ENCODE measurements around the gene TRAF3IP1. TPM values are rescaled to one million over a fixed set of nuclear protein-coding genes. Genes with fewer than 3 reads are reported as not detected.

TRAF3IP1 gene
- total RNA-seq, 1 donor from 2014 or later = 11.2 TPM

GRCh38 chr2:238326801-238327365 lies 6.6 kb downstream of the TRAF3IP1 start:
- no peak overlapping the region for H3K27ac ChIP-seq
- no peak for TF ChIP-seq CTCF (IDR thresholded peaks at IDR 0.05)
- no peak for TF ChIP-seq EZH2 (IDR thresholded peaks at IDR 0.05)
- TF ChIP-seq EZH2phosphoT487 (IDR thresholded peaks at IDR 0.05) = no peak
- peaks cover 35% of the 10 kb centered on the region for H3K36me3 Mint-ChIP-seq
- H3K4me3 ChIP-seq = no peak overlapping the region
- no peak overlapping the region for H3K9ac ChIP-seq
- no peak overlapping the region for H3K27ac Mint-ChIP-seq
- H3K27me3 ChIP-seq = no peaks in the 10 kb centered on the region
- peaks cover 5% of the 10 kb centered on the region for H3K36me3 ChIP-seq
- H3K9me3 Mint-ChIP-seq = no peaks in the 10 kb centered on the region
- H3K4me3 Mint-ChIP-seq = no peak overlapping the region
- H3K27me3 Mint-ChIP-seq (ENCODE audit: insufficient read depth, low read depth) = peaks cover 2% of the 10 kb centered on the region
- H4K20me1 ChIP-seq (ENCODE audit: low read depth) = peaks cover 4% of the 10 kb centered on the region
- peaks cover under 1% of the 10 kb centered on the region for H3K4me1 Mint-ChIP-seq
- H3K9me3 ChIP-seq (ENCODE audit: low read depth) = no peaks in the 10 kb centered on the region
- H3K4me1 ChIP-seq = no peaks in the 10 kb centered on the region
- no peak overlapping the region for H2AFZ ChIP-seq (replicated peaks)
- H3F3A ChIP-seq (ENCODE audit: low read depth) = no peaks in the 10 kb centered on the region
- no peak overlapping the region for H3K4me2 ChIP-seq
- no peak for DNase-seq (ENCODE audit: low spot score)
- H3K79me2 ChIP-seq (ENCODE audit: low read depth) = peaks cover 4% of the 10 kb centered on the region

GRCh38 chr2:238327751-238328150 lies 7.4 kb downstream of the TRAF3IP1 start:
- no peak overlapping the region for H3K27ac Mint-ChIP-seq
- peaks cover 37% of the 10 kb centered on the region for H3K36me3 Mint-ChIP-seq
- TF ChIP-seq EZH2 (IDR thresholded peaks at IDR 0.05) (no peak), EZH2phosphoT487 (IDR thresholded peaks at IDR 0.05) (no peak), CTCF (IDR thresholded peaks at IDR 0.05) (no peak)
- H3K9me3 Mint-ChIP-seq = no peaks in the 10 kb centered on the region
- Histone ChIP-seq H4K20me1 (ENCODE audit: low read depth) (no peaks in the 10 kb centered on the region), H3K4me3 (no peak overlapping the region), H3K27me3 (no peaks in the 10 kb centered on the region), H3K79me2 (ENCODE audit: low read depth) (no peaks in the 10 kb centered on the region), H3K9me3 (ENCODE audit: low read depth) (no peaks in the 10 kb centered on the region), H3K36me3 (peaks cover 5% of the 10 kb centered on the region), H2AFZ (replicated peaks) (no peak overlapping the region), H3K27ac (no peak overlapping the region), H3K4me2 (no peak overlapping the region), H3K9ac (no peak overlapping the region), H3F3A (ENCODE audit: low read depth) (no peaks in the 10 kb centered on the region), H3K4me1 (no peaks in the 10 kb centered on the region)
- H3K4me1 Mint-ChIP-seq = no peaks in the 10 kb centered on the region
- DNase-seq (ENCODE audit: low spot score) = no peak
- H3K4me3 Mint-ChIP-seq = no peak overlapping the region
- H3K27me3 Mint-ChIP-seq (ENCODE audit: insufficient read depth, low read depth) = peaks cover 2% of the 10 kb centered on the region

- H3K36me3 ChIP-seq = peaks cover 5% of the 10 kb centered on the region
- Mint-ChIP-seq H3K36me3 (peaks cover 34% of the 10 kb centered on the region), H3K4me1 (no peaks in the 10 kb centered on the region), H3K27me3 (ENCODE audit: insufficient read depth, low read depth) (no peaks in the 10 kb centered on the region), H3K27ac (no peak overlapping the region), H3K9me3 (no peaks in the 10 kb centered on the region), H3K4me3 (no peak overlapping the region)
- no peak overlapping the region for H3K4me2 ChIP-seq
- H3K4me1 ChIP-seq = no peaks in the 10 kb centered on the region
- DNase-seq (ENCODE audit: low spot score) = no peak
- no peaks in the 10 kb centered on the region for H3K79me2 ChIP-seq (ENCODE audit: low read depth)
- TF ChIP-seq EZH2phosphoT487 (IDR thresholded peaks at IDR 0.05) (no peak), CTCF (IDR thresholded peaks at IDR 0.05) (no peak), EZH2 (IDR thresholded peaks at IDR 0.05) (no peak)
- H4K20me1 ChIP-seq (ENCODE audit: low read depth) = peaks cover 3% of the 10 kb centered on the region
- no peaks in the 10 kb centered on the region for H3F3A ChIP-seq (ENCODE audit: low read depth)
- no peak overlapping the region for H2AFZ ChIP-seq (replicated peaks)
- no peak overlapping the region for H3K27ac ChIP-seq
- H3K9me3 ChIP-seq (ENCODE audit: low read depth) = no peaks in the 10 kb centered on the region
- H3K4me3 ChIP-seq = no peak overlapping the region
- H3K27me3 ChIP-seq = no peaks in the 10 kb centered on the region
- no peak overlapping the region for H3K9ac ChIP-seq
Observed at GRCh38 chr2:238330391-238330790, 10.1 kb downstream of the TRAF3IP1 start.
